ENCODE results near the gene ANKRD1.

DNA sequence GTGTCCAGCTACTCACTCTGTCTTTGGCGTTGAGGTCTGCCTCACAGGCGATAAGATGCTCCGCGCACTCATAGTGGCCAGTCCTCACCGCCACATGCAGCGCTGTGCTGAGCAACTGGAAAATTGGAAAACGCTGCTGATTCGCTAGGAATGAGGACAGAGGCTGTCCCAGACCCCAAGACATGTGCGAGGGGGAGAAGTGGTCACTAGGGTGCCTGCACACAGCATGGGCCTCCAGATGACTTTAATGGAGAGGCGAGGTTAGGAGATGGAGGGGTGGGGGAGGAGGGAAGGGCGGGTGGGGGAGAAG is 5.2 kb downstream of the ANKRD1 start:
- TF ChIP-seq ZNF8 (CRISPR knock-in tag; IDR thresholded peaks at IDR 0.05) (no peak), ZNF70 (CRISPR knock-in tag; IDR thresholded peaks at IDR 0.05) (no peak), RARB (CRISPR knock-in tag; IDR thresholded peaks at IDR 0.05) (no peak), ZFP30 (CRISPR knock-in tag; IDR thresholded peaks at IDR 0.05) (no peak), ZNF565 (CRISPR knock-in tag; conservative IDR thresholded peaks at IDR 0.05; ENCODE audit: low read depth) (no peak), ZC3H10 (CRISPR knock-in tag; IDR thresholded peaks at IDR 0.05) (no peak)
- TF ChIP-seq, protein P1, sequence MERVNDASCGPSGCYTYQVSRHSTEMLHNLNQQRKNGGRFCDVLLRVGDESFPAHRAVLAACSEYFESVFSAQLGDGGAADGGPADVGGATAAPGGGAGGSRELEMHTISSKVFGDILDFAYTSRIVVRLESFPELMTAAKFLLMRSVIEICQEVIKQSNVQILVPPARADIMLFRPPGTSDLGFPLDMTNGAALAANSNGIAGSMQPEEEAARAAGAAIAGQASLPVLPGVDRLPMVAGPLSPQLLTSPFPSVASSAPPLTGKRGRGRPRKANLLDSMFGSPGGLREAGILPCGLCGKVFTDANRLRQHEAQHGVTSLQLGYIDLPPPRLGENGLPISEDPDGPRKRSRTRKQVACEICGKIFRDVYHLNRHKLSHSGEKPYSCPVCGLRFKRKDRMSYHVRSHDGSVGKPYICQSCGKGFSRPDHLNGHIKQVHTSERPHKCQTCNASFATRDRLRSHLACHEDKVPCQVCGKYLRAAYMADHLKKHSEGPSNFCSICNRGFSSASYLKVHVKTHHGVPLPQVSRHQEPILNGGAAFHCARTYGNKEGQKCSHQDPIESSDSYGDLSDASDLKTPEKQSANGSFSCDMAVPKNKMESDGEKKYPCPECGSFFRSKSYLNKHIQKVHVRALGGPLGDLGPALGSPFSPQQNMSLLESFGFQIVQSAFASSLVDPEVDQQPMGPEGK (CRISPR knock-in tag; IDR thresholded peaks at IDR 0.05; ENCODE audit: borderline replicate concordance) = no peak
- TF ChIP-seq, protein P2, sequence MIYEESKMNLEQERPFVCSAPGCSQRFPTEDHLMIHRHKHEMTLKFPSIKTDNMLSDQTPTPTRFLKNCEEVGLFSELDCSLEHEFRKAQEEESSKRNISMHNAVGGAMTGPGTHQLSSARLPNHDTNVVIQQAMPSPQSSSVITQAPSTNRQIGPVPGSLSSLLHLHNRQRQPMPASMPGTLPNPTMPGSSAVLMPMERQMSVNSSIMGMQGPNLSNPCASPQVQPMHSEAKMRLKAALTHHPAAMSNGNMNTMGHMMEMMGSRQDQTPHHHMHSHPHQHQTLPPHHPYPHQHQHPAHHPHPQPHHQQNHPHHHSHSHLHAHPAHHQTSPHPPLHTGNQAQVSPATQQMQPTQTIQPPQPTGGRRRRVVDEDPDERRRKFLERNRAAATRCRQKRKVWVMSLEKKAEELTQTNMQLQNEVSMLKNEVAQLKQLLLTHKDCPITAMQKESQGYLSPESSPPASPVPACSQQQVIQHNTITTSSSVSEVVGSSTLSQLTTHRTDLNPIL (CRISPR knock-in tag; IDR thresholded peaks at IDR 0.05; ENCODE audit: low read depth) = no peak
- TF ChIP-seq, protein P3, sequence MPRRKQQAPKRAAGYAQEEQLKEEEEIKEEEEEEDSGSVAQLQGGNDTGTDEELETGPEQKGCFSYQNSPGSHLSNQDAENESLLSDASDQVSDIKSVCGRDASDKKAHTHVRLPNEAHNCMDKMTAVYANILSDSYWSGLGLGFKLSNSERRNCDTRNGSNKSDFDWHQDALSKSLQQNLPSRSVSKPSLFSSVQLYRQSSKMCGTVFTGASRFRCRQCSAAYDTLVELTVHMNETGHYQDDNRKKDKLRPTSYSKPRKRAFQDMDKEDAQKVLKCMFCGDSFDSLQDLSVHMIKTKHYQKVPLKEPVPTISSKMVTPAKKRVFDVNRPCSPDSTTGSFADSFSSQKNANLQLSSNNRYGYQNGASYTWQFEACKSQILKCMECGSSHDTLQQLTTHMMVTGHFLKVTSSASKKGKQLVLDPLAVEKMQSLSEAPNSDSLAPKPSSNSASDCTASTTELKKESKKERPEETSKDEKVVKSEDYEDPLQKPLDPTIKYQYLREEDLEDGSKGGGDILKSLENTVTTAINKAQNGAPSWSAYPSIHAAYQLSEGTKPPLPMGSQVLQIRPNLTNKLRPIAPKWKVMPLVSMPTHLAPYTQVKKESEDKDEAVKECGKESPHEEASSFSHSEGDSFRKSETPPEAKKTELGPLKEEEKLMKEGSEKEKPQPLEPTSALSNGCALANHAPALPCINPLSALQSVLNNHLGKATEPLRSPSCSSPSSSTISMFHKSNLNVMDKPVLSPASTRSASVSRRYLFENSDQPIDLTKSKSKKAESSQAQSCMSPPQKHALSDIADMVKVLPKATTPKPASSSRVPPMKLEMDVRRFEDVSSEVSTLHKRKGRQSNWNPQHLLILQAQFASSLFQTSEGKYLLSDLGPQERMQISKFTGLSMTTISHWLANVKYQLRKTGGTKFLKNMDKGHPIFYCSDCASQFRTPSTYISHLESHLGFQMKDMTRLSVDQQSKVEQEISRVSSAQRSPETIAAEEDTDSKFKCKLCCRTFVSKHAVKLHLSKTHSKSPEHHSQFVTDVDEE (CRISPR knock-in tag; IDR thresholded peaks at IDR 0.05) = no peak

Measured in SK-N-SH treated with all-trans-retinoic acid at 6 μM for 48 hours (cell line).